Measurements from ENCODE around the gene ALKBH4.

ALKBH4 gene

GRCh38 chr7:102431617-102432298 lies 32.9 kb downstream of the ALKBH4 start:
- no peak for TF ChIP-seq CTCF (conservative IDR thresholded peaks at IDR 0.05)
- peak overlapping the region; percentile 96 for H3K27ac ChIP-seq

- H3K27ac ChIP-seq = peak overlapping the region; percentile 96
- TF ChIP-seq CTCF (conservative IDR thresholded peaks at IDR 0.05) = no peak
These were observed 35.3 kb downstream of the ALKBH4 start for GRCh38 chr7:102429141-102429899.

GRCh38 chr7:102427019-102427405 lies 37.7 kb downstream of the ALKBH4 start:
- TF ChIP-seq CTCF (conservative IDR thresholded peaks at IDR 0.05) = no peak
- no peak overlapping the region for H3K27ac ChIP-seq

- H3K27ac ChIP-seq = no peak overlapping the region
- TF ChIP-seq CTCF (conservative IDR thresholded peaks at IDR 0.05) = no peak
These were observed 38.2 kb downstream of the ALKBH4 start for GRCh38 chr7:102426268-102427018.

- H3K27ac ChIP-seq = no peak overlapping the region
- no peak for TF ChIP-seq CTCF (conservative IDR thresholded peaks at IDR 0.05)
These were observed 38.9 kb downstream of the ALKBH4 start for GRCh38 chr7:102425639-102426267.

GRCh38 chr7:102424787-102425218 lies 39.9 kb downstream of the ALKBH4 start:
- H3K27ac ChIP-seq = no peak overlapping the region
- no peak for TF ChIP-seq CTCF (conservative IDR thresholded peaks at IDR 0.05)

- TF ChIP-seq CTCF (conservative IDR thresholded peaks at IDR 0.05) = no peak
- H3K27ac ChIP-seq = no peak overlapping the region
These were observed 40.5 kb downstream of the ALKBH4 start for GRCh38 chr7:102424129-102424551.

All from VCaP (cell line).